VCaP (cell line): ENCODE data around the gene PTPN2.
A peak's percentile ranks its signal among the peaks of the same experiment; 100 is the strongest.

Experiments used
- H3K27ac ChIP-seq: fragments of 450-650 bp; 2 replicates; pipeline ENCODE4 v1.5.1; 2017
- TF ChIP-seq, protein P1 (sequence below): fragments of 450-650 bp; conservative IDR thresholded peaks from 2 replicates; pipeline ENCODE4 v1.5.1; 2017; ENCODE audit warnings: mild to moderate bottlenecking, moderate library complexity

Gene PTPN2

DNA sequence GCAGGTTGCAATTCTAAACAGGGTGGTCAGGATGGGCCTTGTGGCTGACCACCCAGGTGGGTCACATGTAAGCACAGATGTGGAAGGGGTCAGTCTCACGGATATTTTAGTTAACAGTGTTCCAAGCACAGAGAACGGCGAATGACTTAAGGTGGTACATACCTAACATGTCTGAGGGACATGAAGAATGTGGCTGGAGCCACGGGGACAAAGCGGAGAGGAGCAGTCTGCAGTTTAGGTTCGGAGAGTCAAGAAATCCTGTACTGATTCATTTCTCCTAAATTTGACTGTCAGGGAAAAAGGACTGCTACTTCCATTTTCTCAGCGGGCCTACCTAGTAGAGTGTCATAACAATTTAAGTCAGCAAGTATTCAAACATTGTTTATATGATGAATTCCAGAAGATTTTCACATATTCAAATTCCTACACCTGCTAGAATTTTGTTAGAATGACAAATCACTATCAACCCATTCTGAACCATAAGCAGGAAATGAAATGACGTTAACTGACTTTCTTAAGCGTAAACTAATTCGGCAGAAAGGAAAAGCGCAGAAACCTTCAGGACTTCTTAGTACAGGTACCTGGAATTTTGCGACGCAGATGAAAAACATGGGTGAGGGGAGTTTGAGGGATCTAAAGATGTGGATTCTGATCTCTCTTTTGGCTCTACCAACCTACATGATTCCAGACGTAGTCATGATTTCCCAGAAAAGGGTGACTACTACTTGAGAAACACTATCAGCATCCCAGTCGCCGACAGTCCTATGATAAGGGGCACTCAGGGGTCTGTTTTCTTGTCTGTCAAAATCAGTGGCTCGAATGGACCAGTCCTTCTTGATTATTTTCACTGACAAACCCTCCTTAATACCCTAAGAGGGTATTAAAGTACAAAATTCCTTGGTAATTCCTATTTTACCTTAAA lies 41.3 kb downstream of the PTPN2 start:
- H3K27ac ChIP-seq: no peak overlapping the region
- TF ChIP-seq, protein P1, sequence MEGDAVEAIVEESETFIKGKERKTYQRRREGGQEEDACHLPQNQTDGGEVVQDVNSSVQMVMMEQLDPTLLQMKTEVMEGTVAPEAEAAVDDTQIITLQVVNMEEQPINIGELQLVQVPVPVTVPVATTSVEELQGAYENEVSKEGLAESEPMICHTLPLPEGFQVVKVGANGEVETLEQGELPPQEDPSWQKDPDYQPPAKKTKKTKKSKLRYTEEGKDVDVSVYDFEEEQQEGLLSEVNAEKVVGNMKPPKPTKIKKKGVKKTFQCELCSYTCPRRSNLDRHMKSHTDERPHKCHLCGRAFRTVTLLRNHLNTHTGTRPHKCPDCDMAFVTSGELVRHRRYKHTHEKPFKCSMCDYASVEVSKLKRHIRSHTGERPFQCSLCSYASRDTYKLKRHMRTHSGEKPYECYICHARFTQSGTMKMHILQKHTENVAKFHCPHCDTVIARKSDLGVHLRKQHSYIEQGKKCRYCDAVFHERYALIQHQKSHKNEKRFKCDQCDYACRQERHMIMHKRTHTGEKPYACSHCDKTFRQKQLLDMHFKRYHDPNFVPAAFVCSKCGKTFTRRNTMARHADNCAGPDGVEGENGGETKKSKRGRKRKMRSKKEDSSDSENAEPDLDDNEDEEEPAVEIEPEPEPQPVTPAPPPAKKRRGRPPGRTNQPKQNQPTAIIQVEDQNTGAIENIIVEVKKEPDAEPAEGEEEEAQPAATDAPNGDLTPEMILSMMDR: no peak

DNA sequence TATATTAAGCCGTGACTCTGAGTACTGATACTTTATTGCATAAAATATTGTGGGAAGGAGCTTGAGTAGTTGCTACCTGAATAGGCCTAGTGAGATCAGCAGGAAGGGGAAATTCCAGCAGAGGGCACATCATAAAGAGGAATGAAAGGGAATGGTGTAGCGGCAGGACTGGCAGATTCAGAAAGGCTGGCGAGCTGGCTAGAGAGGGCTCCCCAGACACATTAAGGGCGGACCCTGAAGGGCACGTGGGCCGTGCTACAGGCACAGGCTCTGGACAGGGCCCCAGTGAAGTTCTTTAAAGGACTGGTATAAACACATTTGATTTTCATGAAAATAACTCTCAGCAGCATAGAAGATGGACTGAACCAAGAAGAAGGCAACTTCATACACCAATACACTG lies 43.0 kb downstream of the PTPN2 start:
- no peak overlapping the region for H3K27ac ChIP-seq
- TF ChIP-seq, protein P1: no peak

DNA sequence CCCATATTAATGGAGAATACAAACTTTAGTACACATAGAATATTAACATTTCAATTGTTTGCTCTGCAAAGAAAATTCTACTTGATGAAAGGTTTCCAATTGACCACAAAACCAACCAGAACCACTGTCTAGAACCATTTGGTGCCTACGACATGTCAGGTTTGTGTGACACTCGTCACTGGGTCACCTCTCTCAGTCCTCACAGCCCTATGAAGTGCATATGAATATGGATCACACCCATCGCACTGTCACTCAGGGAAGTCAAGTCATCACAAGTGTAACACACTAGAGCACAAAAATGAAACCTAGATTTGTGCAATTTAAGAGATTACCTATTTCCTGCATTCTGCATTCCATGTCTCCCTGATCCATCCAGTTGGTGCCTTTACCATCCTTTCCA lies 43.7 kb downstream of the PTPN2 start:
- TF ChIP-seq, protein P1: no peak
- H3K27ac ChIP-seq: no peak overlapping the region

DNA sequence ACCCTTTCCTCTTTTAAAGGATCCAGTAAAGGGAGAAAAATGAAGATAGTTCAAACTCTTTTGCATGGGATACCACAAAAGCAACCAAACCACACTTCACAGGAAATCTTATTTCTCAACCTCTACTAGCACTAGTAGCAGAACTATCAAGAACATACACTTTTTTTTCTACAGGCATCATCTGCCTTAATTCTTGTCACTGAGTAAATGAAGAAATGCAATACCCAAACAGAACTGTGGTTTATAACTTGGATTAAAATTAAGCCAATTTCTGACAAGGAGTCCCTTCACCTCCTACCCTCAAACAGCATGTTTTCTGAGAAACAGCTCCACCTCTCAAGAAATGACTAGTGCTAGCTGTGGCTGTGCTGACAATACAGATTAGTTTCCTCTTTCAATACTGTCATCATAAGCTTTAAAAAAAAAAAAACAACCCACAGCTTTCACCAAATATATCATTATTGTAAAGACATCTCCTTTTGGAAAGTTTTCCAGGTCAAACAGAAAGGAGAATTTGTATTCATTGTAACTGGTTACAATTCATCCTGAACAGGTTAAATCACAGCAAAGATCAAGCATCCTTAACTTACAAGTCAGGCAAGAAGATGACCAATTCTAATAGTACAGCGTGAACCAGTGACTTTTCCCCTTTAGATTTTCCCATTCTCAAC lies 44.4 kb downstream of the PTPN2 start:
- TF ChIP-seq, protein P1: no peak
- no peak overlapping the region for H3K27ac ChIP-seq

DNA sequence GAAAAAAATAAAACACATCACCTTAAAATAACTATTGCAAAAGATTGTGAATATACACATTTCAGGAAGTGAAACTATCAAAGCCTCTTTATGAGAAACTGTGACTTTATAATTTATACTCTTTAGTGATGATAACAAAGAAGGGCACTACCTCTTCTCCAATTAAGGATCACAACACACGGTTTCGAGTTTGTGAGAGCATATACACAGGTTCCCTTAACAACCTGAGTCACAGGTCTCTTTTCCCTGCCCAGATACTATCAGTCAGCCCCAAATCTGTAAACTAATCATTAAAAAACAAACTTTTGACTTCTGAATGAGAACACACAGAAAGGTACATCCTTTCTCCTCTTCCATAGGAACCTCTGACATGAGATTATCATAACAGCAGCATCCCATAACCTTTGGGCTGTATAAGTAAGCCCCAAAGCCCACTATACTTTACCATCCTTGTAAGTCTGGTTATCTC lies 44.9 kb downstream of the PTPN2 start:
- no peak overlapping the region for H3K27ac ChIP-seq

DNA sequence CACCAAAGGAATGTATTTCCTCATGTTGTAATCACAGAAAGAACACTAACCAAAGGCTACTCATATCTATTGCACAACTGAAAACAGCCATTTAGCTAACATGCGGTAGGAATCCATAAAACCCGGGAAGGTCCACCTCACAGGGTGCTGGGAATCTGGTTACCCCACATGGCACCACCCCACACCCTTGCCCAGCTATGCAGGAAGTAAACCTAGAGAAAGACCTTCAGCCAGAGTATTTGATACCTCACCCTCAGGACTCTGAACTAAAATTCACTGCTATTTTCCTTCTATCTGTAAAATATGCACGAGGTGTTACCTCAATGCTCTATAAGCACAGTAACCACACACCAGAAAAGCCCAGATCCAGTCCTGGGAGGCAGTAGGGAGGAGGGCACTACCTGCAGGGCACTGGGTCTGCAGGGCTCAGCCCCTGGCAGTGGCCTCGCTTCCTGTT lies 45.8 kb downstream of the PTPN2 start:
- TF ChIP-seq, protein P1: no peak
- H3K27ac ChIP-seq: peak overlapping the region; percentile 38; the same call in 1 of the 2 replicates

More for the DNA sequence above, 44.9 kb downstream of the PTPN2 start:
- TF ChIP-seq, protein P1: no peak

DNA sequence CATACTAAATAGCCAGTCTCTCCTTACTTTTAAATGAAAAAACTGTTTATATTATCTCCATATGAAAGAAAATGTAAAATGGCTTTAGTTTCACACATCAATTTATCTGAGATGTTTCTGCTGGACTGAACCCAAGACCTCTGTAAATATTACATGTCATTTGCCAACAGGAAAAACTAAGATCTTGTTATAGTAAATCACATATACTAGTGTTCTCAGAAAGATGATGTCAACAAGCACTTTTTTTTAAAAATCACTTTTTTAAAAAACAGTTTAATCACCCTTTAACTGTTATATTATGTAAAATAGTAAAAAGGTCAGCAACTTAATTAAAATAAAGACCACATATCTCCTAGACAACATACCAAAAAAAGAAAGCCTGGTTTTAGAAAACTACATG lies 46.3 kb downstream of the PTPN2 start:
- TF ChIP-seq, protein P1: no peak
- H3K27ac ChIP-seq: peak overlapping the region; percentile 38; the same call in 1 of the 2 replicates
